Endothelial cell of hepatic sinusoid (primary cell): ENCODE data around the gene COPRS.

Source experiments
- in situ Hi-C: cut with HindIII; loops from 2 replicates; pipeline ENCODE4 v1.10.0; 2017; ENCODE audit warnings: low sequenced_read_pairs

Gene COPRS

GRCh38 chr17:31815212-31815730, 43.8 kb downstream of the COPRS start:
- in situ Hi-C loops = loop anchor here (5.0 to 25.0 kb wide), 2 partner anchors 52 to 128 kb away; no protein-coding TSS in a partner anchor

- in situ Hi-C loops = loop anchor here (25.0 kb wide), 1 partner anchor 124 kb away; no protein-coding TSS in a partner anchor
Observed at GRCh38 chr17:31811101-31811500, 47.9 kb downstream of the COPRS start.

- in situ Hi-C loops = loop anchor here (25.0 kb wide), 1 partner anchor 123 kb away; no protein-coding TSS in a partner anchor
Observed at GRCh38 chr17:31809876-31810275, 49.2 kb downstream of the COPRS start.

DNA sequence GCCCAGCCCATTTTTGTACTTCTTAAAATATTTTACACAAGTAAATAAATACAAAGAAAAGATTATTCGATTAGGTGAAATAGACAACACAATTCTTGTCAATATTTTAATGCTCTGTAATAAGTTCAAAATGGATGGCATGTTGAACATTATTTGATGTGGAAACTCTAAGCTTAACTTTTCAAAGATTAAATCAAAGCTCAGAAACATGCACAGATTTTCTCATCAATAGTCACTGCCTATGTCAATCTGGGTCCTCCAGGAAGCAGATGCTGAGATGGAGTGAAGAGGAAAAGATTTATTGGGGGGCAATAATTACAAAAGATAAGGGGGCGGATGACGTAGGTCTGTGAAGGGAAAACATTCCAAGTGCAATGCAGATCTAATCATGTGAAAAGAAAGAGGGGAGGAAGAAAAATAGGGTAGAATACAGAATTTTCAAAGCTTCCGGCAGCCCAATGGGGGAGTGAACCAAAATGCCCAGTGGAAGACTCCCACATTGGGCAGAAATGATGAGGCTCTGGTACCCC, 50.5 kb downstream of the COPRS start:
- in situ Hi-C loops = loop anchor here (25.0 kb wide), 1 partner anchor 121 kb away; no protein-coding TSS in a partner anchor

DNA sequence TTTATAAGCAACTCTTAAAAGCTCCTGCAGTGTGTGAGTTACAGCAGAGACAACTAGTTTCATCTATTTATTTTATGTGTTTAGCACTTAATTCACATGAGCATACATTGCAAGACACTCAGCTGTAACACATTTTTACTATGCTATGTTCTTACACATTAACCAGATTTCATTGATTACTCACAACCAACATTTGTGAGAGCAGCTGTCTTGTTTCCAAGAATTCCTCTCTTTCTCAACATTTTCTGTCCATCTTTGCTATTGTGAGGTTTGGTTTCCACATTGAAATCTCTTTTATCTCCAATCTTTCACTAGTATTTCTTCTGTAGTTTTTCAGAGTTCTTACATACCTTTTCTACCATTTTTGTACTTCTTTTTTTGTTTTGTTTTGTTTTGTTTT, 51.2 kb downstream of the COPRS start:
- in situ Hi-C loops = loop anchor here (25.0 kb wide), 1 partner anchor 121 kb away; no protein-coding TSS in a partner anchor

DNA sequence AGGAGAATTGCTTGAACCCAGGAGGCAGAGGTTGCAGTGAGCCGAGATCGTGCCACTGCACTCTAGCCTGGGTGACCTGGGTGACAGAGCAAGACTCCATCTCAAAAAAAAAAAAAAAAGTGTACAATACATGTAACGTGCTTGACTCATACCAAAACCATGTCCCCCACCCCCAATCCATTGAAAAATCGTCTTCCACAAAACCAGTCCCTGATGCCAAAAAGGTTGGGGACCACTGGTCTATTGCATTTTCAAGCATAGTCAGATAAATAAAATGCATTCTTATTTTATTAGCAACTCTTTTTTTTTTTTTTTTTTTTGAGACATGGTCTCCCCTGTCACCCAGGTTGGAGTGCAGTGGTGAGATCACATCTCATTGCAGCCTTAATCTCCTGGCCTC, 52.1 kb downstream of the COPRS start:
- in situ Hi-C loops = loop anchor here (25.0 kb wide), 1 partner anchor 120 kb away; no protein-coding TSS in a partner anchor

GRCh38 chr17:31803494-31804213, 55.4 kb downstream of the COPRS start:
- in situ Hi-C loops = loop anchor here (25.0 kb wide), 1 partner anchor 116 kb away; no protein-coding TSS in a partner anchor

GRCh38 chr17:31802502-31802901, 56.5 kb downstream of the COPRS start:
- in situ Hi-C loops = loop anchor here (25.0 kb wide), 1 partner anchor 115 kb away; no protein-coding TSS in a partner anchor
